Sigmoid colon (tissue), 4 donors: ENCODE measurements around the gene DHRS7B.

Experiments
- CTCF ChIP-seq, 4 experiments: fragments of 450-650 bp in 3 of 4; fragments of 200-600 bp in 1 of 4; IDR thresholded peaks; one replicate each; pipeline ENCODE4 v1.5.1; 2016 to 2019; ENCODE audit warnings: antibody characterized with exemption in 4 of 4, mild to moderate bottlenecking in 3 of 4, moderate library complexity in 2 of 4
- POLR2A ChIP-seq, 2 donors: fragments of 450-650 bp; IDR thresholded peaks; one replicate each; pipeline ENCODE4 v1.6.1; 2016; ENCODE audit warnings: antibody characterized with exemption in 2 of 2, mild to moderate bottlenecking in 2 of 2, moderate library complexity in 2 of 2
- POLR2AphosphoS5 ChIP-seq, 4 donors: sonication (generic); formaldehyde crosslinking; IDR thresholded peaks; one replicate each; pipeline ENCODE4 v1.6.1; 2017; ENCODE audit warnings: antibody characterized with exemption in 4 of 4

DNA sequence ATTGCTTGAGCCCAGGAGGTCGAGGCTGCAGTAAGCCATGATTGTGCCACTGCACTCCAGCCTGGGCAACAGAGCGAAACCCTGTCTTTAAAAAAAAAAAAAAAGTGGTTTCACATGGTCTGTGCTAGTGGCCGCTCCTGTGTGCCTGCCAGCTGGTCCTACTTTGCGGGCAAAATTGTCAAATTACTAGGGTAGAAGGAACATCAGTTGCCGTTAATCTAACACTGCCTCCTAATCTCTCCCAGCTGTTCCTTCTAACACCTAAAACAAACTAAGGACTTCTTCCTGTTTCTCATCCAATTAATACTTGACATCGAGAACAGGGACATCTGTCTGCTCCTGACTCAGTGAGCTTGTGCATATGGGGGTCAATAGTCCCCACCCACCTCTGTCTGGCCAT, 63.3 kb downstream of the DHRS7B start:
- TF ChIP-seq CTCF (IDR thresholded peaks at IDR 0.05), result no peak
- no peak for TF ChIP-seq POLR2AphosphoS5 (IDR thresholded peaks at IDR 0.05)
- no peak for TF ChIP-seq POLR2A (IDR thresholded peaks at IDR 0.05)
